GM19324 (cell line): ENCODE results near the gene ICAM5.
A peak's percentile ranks its signal among the peaks of the same experiment; 100 is the strongest.

Experiments used
- ATAC-seq: cut with Tn5 transposase; IDR thresholded peaks from one replicate; pipeline ENCODE4 v1.9.1; 2021; ENCODE audit warnings: mild to moderate bottlenecking, moderate library complexity; ENCODE audit not compliant: unreplicated experiment, low FRiP score

Gene ICAM5

GRCh38 chr19:10290876-10291553, 1.3 kb downstream of the ICAM5 start:
- no peak for ATAC-seq

DNA sequence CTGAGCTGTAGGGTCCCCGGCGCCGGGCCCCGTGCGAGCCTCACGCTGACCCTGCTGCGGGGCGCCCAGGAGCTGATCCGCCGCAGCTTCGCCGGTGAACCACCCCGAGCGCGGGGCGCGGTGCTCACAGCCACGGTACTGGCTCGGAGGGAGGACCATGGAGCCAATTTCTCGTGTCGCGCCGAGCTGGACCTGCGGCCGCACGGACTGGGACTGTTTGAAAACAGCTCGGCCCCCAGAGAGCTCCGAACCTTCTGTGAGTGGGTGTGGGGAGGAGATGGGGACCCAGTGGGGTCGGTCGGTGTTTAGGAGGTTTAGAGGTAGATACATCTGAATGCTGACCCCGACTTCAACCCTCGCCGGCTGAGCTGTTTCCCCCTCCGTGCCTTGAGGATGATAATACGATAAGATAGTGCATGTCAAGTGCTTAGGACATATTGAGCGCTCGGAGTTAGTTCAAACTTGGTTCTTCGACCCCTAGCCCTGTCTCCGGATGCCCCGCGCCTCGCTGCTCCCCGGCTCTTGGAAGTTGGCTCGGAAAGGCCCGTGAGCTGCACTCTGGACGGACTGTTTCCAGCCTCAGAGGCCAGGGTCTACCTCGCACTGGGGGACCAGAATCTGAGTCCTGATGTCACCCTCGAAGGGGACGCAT, 1.9 kb downstream of the ICAM5 start:
- no peak for ATAC-seq

GRCh38 chr19:10292206-10292788, 2.5 kb downstream of the ICAM5 start:
- ATAC-seq = no peak

DNA sequence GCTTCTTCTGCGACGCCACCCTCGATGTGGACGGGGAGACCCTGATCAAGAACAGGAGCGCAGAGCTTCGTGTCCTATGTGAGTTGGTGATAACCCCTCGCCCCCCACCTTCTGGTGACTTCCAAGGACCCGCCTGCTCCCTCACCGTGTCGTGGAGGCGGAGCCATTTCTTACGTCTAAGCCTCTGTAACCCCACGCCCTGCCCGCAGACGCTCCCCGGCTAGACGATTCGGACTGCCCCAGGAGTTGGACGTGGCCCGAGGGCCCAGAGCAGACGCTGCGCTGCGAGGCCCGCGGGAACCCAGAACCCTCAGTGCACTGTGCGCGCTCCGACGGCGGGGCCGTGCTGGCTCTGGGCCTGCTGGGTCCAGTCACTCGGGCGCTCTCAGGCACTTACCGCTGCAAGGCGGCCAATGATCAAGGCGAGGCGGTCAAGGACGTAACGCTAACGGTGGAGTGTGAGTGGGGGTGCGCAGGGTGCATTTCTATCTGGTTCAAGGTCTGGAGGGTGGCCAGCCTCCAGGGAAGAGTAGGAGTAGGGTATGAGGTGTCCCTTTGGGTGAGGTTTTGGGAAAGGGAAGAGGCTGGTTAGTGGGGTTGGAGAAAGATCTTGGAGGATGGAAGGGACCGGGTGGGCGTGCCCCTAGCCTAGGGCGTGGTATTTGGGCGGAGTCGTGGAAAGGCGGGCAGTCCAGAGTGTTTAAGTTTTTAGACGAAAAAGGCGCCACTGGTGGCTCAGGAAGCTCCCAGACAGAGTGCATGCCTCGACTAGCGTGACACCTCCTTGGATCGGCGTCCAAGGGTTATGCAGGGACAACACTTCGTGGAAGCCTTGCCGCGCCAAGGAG, 3.3 kb downstream of the ICAM5 start:
- no peak for ATAC-seq

GRCh38 chr19:10293637-10294367, 4.0 kb downstream of the ICAM5 start:
- no peak for ATAC-seq

DNA sequence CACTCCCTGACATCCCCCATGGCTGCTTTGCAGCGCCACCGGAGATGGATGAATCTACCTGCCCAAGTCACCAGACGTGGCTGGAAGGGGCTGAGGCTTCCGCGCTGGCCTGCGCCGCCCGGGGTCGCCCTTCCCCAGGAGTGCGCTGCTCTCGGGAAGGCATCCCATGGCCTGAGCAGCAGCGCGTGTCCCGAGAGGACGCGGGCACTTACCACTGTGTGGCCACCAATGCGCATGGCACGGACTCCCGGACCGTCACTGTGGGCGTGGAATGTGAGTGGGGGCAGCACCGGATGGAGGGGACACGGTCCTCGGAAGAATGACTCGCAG, 4.6 kb downstream of the ICAM5 start:
- ATAC-seq = no peak

DNA sequence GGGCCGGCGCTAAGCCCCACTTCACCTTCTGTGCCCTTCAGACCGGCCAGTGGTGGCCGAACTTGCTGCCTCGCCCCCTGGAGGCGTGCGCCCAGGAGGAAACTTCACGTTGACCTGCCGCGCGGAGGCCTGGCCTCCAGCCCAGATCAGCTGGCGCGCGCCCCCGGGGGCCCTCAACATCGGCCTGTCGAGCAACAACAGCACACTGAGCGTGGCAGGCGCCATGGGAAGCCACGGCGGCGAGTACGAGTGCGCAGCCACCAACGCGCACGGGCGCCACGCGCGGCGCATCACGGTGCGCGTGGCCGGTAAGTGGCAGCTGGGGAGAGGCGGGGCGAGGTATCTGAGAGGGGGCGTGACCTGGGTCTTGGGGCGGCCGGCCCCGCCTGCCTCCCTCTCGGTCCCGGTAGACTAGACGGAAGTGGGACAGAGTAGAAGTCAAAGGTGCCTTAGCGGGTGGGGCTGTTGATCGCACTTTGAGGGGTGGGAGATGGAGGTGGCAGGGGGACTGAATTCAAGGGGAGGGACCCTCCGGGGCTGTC, 5.6 kb downstream of the ICAM5 start:
- peak; percentile 72 for ATAC-seq

GRCh38 chr19:10295847-10296591, 6.3 kb downstream of the ICAM5 start:
- no peak for ATAC-seq

- ATAC-seq = no peak
These were observed 10.1 kb downstream of the ICAM5 start for GRCh38 chr19:10299545-10300458.

DNA sequence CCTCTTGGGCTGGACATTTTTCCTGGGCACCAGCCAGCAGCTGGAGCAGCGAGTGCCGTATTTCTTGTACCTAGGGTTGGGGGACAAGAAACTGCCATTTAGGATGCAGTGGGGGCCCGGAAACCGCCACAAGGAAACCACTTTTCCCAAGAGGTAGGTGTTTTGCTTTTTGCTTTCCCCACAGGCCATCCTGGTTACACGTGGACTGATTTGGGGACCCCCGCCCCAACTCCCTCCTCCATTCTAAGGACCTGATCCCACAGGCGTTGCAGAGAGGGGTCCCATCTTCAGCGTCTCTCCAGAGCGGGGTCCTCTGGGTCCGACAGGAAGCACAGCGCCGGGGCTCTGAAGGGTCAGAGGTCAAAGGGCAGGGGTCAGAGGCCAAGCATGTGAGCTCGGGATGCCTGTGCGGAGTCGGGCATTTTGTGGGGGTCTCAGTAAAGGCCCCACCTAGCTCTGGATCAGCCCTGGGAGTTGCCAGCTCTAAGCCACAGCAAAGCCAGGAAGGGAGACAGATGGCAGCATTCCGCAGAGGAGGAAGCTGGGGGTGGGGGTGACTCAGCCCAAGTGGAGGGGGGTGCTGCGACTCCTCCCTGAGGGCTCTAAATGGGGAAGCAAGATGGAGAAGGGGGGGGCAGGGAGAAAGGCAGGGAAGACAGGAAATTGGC, 15.5 kb downstream of the ICAM5 start:
- no peak for ATAC-seq

DNA sequence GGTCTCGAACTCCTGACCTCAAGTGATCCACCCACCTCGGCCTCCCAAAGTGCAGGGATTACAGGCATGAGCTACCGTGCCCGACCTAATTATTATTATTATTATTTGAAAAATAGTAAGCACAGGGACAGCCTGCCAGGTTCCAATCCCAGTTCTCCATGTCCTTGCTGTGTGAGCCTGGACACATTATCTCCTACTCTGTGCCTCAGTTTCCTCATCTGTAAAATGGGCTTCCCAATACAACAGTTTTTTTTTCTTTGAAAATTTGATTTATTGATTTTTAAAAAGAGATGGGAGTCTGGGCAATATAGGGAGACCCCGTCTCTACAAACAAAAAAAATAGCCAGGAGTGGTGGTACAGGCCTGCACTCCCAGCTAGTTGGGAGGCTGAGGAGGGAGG, 16.6 kb downstream of the ICAM5 start:
- ATAC-seq = no peak

GRCh38 chr19:10309423-10309822, 19.7 kb downstream of the ICAM5 start, which contains the start of gene ZGLP1:
Gene ZGLP1, minus strand, starts transcription at chr19:10309815.
- no peak for ATAC-seq

DNA sequence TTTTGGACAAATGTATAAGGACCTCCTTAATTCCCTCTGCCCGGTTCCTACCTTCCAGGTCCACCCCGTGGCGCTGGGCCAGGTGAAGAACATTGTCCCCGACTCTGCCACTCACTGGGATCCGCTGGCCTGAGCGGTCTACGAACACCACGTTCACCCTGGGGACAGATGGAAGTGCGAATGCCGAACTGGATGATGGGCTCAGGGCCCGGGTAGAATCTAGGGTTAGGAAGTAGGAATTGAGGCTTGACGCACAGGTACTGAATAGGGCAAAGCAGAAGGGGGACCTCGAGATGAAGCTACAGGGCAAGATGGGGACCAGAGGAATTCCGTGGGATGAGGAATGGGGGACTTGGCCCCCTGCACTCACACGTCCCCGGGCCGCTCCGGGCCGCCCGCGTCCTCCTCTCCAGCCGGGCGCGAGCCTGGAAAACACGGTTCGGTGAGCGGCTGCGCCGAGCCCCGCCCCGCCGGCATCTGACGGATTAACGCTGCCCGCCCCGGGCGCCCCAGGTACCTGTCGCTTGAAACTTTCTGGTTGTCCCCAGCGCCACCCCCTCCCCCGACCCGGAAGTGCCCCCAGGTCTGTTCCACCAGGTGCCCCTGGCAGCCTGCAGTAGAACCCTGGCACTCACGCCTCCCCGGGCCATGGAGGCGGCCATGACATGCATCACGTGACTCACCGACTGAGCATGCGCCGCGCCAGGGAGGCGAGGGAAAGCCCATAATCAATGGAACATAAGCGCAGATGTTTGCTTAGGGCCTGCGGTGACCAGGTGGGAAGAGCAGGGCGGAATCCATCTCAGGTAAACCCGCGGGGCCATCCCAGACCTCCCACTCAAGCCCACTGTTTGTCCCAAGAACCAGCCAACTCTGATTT, 25.8 kb downstream of the ICAM5 start, which contains the start of gene FDX2:
FDX2 (minus strand) TSS at position 681 of the 880 bp plus-strand sequence; CDS start at position 662, 19 bp downstream.
- peak; percentile 68 for ATAC-seq

DNA sequence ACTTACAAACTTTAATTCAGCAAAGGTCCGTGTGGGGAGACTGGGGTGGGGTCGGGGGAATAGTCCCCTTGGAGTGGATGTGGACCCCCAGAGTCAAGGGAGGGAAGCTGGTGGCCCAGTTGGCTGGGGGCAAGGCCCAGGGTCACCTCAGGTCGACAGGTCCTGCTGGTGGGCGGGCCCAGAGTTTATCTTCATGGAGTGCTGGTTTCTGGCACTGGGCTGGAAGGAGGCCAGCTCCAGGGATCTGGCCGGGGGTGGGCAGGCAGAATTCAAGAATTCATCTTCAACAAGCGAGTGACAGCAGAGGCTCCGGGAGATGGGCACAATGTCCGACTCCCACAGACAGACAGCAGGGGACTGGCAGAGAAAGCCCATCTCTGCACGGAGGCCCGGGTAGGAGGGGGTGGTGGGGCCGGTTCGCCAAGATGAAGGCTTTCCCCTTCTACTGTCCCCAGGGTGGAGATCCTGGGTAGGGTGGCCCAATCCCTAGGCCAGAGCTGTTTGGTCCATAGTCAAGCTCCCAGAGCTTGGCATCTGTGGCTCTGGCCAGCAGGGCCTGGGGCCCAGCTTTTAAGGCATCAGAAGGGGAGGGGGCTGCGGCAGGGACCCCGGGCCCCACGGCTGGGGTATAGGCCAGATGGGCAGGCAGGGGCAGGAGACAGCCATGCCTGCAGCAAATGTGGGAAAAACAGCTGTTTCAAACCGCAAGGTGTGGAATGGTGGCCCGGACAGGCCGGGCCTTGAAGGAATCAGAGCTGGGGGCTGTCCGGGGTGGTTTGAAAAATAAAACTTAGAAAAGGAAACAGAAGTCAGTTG, 26.7 kb downstream of the ICAM5 start:
- ATAC-seq = no peak

DNA sequence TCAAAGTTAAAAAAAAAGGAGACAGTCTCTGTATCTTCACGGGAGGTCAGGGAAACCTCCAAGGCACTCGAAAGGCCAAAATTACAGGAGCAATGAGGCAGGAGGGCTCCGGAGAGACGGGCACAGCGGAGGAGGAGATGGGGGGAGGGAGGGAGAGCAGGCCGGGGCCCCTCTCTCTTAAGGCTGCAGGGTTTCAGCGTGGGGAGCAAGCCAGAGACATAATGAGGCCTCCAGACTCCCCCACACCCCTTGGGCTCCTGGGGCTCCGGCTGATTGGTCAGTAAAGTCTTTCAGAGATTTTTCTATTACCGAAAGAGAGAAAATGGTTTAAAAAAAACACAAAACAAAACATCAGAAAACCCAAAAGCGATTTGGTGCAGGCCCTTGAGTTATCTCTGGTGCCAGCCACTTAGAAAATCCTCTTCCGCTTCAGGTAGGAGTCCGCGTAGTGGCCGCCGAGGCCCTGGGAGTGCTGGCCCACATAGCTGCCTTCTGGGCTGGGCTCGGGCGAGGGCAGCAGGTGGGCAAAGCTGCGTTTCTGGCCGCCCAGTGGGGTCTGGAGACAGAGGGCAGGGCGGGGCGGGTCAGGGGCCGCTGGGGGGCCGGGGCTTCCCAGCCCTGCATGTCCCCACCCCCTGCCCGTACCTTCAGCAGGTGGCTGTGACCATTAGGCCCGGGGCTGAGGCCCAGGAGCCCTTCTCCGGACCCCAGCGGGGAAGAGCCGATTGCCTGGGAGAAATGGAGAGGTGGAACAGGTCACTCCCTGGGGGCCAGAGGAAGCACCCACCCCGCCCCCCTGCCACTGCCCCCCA, 27.5 kb downstream of the ICAM5 start:
- no peak for ATAC-seq
